Kidney (tissue), 14 donors: ENCODE measurements around the gene ABL1. TPM values are rescaled to one million over a fixed set of nuclear protein-coding genes. Genes with fewer than 3 reads are reported as not detected.

Experiments
- DNase-seq, 5 donors: peaks; one replicate each; pipeline ENCODE4 v3.0.0-alpha.2; 2013 to 2020
- FAIRE-seq: peaks from 2 replicates; lab custom pipeline; 2012; peaks lifted over from hg19 to GRCh38; lab: Jason Lieb, UNC
- H3K27ac ChIP-seq, 2 donors: one replicate each; pipeline ENCODE4 v1.7.0; 2013; ENCODE audit warnings: low read depth in 2 of 2, low read length in 2 of 2, inconsistent platforms in 1 of 2
- H3K27me3 ChIP-seq: one replicate; pipeline ENCODE4 v1.7.1; 2013; ENCODE audit warnings: low read length, inconsistent platforms; ENCODE audit not compliant: control insufficient read depth, insufficient read depth
- H3K36me3 ChIP-seq, 3 donors: one replicate each; pipeline versions ENCODE4 v1.7.0 to v1.7.1; 2013; ENCODE audit warnings: low read length in 3 of 3, control low read depth in 1 of 3, inconsistent platforms in 1 of 3; ENCODE audit not compliant: insufficient read depth in 3 of 3, control insufficient read depth in 2 of 3
- H3K4me1 ChIP-seq, 3 donors: one replicate each; pipeline versions ENCODE4 v1.7.0 to v1.7.1; 2013; ENCODE audit warnings: low read length in 3 of 3, inconsistent platforms in 1 of 3, low read depth in 1 of 3; ENCODE audit not compliant: control insufficient read depth in 2 of 3, insufficient read depth in 2 of 3
- H3K4me3 ChIP-seq, 3 donors: one replicate each; pipeline versions ENCODE4 v1.7.0 to v1.8.1; 2013; ENCODE audit warnings: low read length in 3 of 3, control low read depth in 1 of 3, inconsistent platforms in 1 of 3
- H3K9ac ChIP-seq, 3 donors: one replicate each; pipeline versions ENCODE4 v1.7.0 to v1.7.1; 2013; ENCODE audit warnings: low read length in 3 of 3, control low read depth in 1 of 3, inconsistent platforms in 1 of 3
- H3K9me3 ChIP-seq, 3 donors: one replicate each; pipeline versions ENCODE4 v1.7.0 to v1.7.1; 2013; ENCODE audit warnings: low read length in 3 of 3, control low read depth in 1 of 3, inconsistent platforms in 1 of 3; ENCODE audit not compliant: control insufficient read depth in 2 of 3, insufficient read depth in 1 of 3
- CTCF ChIP-seq: IDR thresholded peaks from 3 replicates; pipeline ENCODE4 v1.5.1; 2012; ENCODE audit warnings: mild to moderate bottlenecking, moderate library complexity, borderline replicate concordance; ENCODE audit not compliant: insufficient read depth; ENCODE audit errors: extremely low read depth
- intact Hi-C: fragments of 100-400 bp; cut with DNase I; formaldehyde crosslinking; loops from one replicate; pipeline ENCODE4 v1.11.1; 2022
- polyA plus RNA-seq: library from polyadenylated mRNA; stranded (reverse); fragments of 350-450 nt; fragmentation: Illumina TruSeq; extraction: RNeasy Lipid Tissue Mini Kit (QIAGEN cat#74804); gene quantifications from one replicate; pipeline ENCODE4 v1.2.3, GENCODE V29; 2014; ENCODE audit warnings: low read depth, low replicate concordance; ENCODE audit not compliant: insufficient read depth
- total RNA-seq: library from RNA; stranded (reverse); fragmentation: NEBNext Ultra II Directional; extraction: Animal tissue kit (Norgen Biotek cat#: 25700); gene quantifications from one replicate; pipeline ENCODE4 v1.2.1, GENCODE V29; 2021
- donor health status: control.
- donor health status: control.
- donor health status: control.
- donor health status: control.
- donor health status: control.
- donor health status: DM: yes; HTN: yes; CAD: no.
- donor health status: Normal renal cell carcinoma (clear cell type).

Gene ABL1
- total and polyA plus RNA-seq, 2 donors from 2014 or later = 15.0 to 63.6 TPM

DNA sequence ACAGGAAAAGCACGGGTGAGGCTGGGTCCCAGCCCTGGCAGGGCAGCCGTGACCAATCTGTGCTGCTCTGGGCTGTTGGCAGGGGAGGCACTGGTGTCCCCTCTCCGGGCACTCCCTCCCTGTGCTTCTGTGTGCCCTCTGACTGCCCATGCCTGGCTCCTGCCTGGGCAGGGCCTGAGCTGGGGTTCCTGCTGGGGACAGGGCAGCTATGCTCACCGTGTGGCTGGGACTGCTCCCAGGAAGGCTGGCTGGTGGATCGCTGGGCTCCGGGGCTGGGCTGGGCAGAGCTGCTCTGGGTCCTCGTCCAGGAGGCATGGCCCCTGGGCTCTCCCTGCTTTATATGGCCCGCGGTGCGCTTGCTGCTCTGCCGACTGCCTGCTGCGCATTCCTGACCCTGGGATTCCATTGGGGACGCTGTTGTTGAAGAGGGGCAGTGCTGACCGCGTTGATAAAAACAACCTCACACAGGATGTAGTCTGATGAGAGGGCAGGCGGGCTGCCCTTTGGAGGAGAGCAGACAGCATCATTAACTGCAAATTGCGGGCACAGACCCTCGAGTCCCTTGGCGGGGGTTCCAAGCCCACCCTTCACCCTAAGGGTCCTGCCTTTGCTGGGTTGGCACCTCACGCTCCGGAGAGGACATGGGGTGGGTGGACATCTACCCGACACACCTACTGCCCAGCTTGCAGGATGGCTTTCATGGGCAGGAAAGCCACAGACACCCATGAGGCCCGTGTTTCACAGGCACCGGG, 60.6 kb downstream of the ABL1 start:
- TF ChIP-seq CTCF = no peak
- no peak overlapping the region for H3K4me3 ChIP-seq
- no peaks in the 10 kb centered on the region for H3K9me3 ChIP-seq
- no peaks in the 10 kb centered on the region for H3K27me3 ChIP-seq
- no peaks in the 10 kb centered on the region for H3K4me1 ChIP-seq
- no peaks in the 10 kb centered on the region for H3K36me3 ChIP-seq
- DNase-seq (peak in 2 of 5 donors; percentile 42 to 56), FAIRE-seq (no peak)
- intact Hi-C loops = no loop called here
- no peak overlapping the region for H3K27ac ChIP-seq
- H3K9ac ChIP-seq = no peak overlapping the region

DNA sequence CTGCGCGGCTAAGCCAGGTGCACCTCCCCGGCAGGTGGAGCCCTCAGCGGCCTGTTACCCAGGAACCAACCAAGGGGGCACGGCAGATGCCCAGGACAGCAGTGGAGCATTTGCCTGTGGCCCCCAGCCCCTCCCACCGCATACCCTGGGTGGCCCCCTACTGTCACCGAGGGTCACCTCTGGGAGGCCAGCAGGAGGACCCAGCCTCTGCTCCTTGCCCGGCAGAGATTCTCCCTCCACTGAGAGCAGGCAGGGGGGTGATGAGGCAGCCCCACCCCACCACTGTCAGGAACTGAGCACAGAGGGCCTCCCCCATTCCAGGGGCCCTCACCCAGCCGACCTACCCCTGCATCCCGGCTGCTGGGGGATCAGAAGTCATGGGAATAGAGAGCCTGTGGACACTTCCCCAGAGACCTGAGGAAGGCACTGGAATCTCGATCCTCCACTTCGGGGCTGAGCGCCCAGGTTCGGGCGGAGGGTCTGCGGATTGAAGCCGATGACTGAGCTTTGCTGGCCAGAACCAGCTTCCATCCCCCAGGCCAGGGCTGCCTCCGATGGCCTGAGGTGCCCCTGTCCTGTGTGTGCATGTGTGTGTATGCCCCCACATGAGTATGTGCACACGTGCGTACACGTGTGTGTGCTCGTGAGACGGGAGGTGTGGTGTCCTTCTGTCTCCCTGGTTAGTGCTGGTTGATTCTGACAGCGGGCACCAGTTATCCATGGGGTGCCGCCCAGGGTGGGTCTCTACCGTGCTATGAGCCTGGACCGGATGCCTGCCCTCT, 61.4 kb downstream of the ABL1 start, which contains the start of gene QRFP:
Gene QRFP, minus strand, starts transcription at position 580 of the 782 bp plus-strand sequence. CDS start 2,974 bp downstream, outside the sequence.
- FAIRE-seq (no peak), DNase-seq (peak in 1 of 5 donors; percentile 41)
- H3K27me3 ChIP-seq = no peaks in the 10 kb centered on the region
- no peak within 1 kb of the TSS for H3K27ac ChIP-seq
- no peaks in the 10 kb centered on the region for H3K4me1 ChIP-seq
- H3K9me3 ChIP-seq = no peaks in the 10 kb centered on the region
- intact Hi-C loops = no loop called here
- no peaks in the 10 kb centered on the region for H3K36me3 ChIP-seq
- H3K9ac ChIP-seq = no peak within 1 kb of the TSS
- no peak within 1 kb of the TSS for H3K4me3 ChIP-seq
- no peak for TF ChIP-seq CTCF

DNA sequence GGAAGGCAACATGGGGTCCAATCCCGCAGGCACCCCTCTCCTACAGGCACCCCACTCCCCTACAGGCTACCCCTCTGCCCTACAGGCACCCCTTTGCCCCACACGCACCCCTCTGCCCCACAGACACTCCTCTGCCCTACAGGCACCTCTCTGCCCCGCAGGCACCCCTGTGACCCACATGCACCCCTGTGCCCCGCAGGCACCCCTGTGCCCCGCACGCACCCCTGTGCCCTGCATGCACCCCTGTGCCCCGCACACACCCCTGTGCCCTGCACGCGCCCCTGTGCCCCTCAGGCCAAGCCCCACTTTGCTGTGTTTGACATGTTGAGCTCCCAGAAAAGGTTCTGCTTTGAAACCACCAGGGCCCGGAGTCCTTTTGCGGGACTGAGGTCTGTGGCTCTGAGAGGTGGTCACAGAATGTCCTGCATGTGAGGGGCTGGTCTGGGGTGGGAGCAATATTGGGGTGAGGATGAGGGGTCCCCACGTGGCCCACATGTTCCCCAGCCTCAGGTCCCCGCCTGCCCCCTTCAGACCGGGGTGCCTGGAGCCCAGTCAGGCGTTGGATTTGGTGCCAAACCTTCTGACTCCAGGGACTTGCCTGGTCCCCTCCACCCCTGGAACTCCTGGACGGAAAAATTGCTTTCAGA, 62.2 kb downstream of the ABL1 start:
- intact Hi-C loops = no loop called here
- Histone ChIP-seq H3K9me3 (no peaks in the 10 kb centered on the region), H3K4me1 (no peaks in the 10 kb centered on the region), H3K27ac (no peak overlapping the region), H3K4me3 (no peak overlapping the region), H3K9ac (no peak overlapping the region), H3K36me3 (no peaks in the 10 kb centered on the region), H3K27me3 (no peaks in the 10 kb centered on the region)
- FAIRE-seq (no peak), DNase-seq (no peak)
- no peak for TF ChIP-seq CTCF
